ENCODE data around the gene TRMT2A.

DNA sequence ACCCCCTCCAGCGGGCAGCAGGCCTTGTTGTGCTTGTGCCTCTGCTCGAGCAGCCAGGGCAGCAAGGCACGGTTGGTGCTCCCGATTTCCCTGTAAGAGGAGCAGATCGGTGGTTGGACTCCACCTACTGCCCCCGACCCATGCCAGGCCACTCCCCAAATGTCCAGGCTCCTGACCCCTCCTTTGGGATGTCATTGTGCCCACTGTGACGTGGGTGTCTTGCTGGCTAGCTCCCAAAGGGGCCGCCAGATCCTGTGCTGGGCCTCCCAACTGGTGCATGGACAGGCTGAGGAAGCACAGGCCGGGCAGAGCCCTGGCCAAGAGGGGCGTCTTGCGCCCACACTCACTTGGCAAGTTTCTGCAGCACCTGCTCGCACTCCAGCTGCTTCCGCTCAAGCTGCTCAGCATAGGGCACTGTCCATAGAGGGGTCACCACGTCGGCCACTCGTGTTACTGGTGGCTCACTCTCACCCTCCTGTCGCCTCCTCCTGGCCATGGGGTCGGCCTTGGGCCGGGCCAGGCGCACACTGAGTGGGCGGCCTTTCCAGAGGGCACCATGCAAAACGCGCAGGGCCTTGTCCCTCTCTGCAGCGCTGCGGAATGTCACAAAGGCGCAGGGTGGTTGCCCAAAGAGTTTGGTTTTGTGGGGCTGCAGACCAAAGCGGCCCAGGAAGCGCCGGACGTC lies 1.2 kb downstream of the TRMT2A start, which contains the start of gene RANBP1:
- TF ChIP-seq, protein P1, sequence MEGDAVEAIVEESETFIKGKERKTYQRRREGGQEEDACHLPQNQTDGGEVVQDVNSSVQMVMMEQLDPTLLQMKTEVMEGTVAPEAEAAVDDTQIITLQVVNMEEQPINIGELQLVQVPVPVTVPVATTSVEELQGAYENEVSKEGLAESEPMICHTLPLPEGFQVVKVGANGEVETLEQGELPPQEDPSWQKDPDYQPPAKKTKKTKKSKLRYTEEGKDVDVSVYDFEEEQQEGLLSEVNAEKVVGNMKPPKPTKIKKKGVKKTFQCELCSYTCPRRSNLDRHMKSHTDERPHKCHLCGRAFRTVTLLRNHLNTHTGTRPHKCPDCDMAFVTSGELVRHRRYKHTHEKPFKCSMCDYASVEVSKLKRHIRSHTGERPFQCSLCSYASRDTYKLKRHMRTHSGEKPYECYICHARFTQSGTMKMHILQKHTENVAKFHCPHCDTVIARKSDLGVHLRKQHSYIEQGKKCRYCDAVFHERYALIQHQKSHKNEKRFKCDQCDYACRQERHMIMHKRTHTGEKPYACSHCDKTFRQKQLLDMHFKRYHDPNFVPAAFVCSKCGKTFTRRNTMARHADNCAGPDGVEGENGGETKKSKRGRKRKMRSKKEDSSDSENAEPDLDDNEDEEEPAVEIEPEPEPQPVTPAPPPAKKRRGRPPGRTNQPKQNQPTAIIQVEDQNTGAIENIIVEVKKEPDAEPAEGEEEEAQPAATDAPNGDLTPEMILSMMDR (IDR thresholded peaks at IDR 0.05; ENCODE audit: low read length) = no peak
- TF ChIP-seq EZH2 (IDR thresholded peaks at IDR 0.05; ENCODE audit: borderline replicate concordance, low read length) = no peak

Measured in OCI-LY1 (cell line).